K562 (cell line): ENCODE measurements around the gene SALL2. TPM values are rescaled to one million over a fixed set of nuclear protein-coding genes. Genes with fewer than 3 reads are reported as not detected.

Experiments used
- ATAC-seq: fragments of 200-7000 bp; cut with Tn5 transposase; 3 replicates; pipeline ENCODE4 v1.9.1; 2020; ENCODE audit warnings: moderate library complexity
- BruUV-seq: library from RNA; stranded (reverse); fragments of 400-500 nt; replicated peaks from 2 replicates; lab custom pipeline; 2021; lab: Mats Ljungman, UMichigan
- CTCF ChIA-PET: fragments of 300-600 bp; formaldehyde crosslinking; extraction: SDS; loops from one replicate; lab custom pipeline; 2021; ENCODE audit warnings: low intra/inter-chr PET ratio; lab: Yijun Ruan, JAX
- POLR2A ChIA-PET: fragments of 300-600, 350-650 bp; sonication (Branson Sonifier 250); formaldehyde crosslinking; extraction: SDS; loops from one replicate; lab custom pipeline; 2021; ENCODE audit warnings: antibody characterized with exemption, inconsistent platforms; lab: Yijun Ruan, JAX
- DNase-seq, 4 experiments: peaks; one replicate each; pipeline versions ENCODE4 v3.0.0 to v3.0.0-alpha.2; 2011 to 2018; ENCODE audit warnings: low spot score in 3 of 4, mixed read lengths in 3 of 4; ENCODE audit errors: extremely low read depth in 1 of 4
- FAIRE-seq: peaks from 2 replicates; lab custom pipeline; 2011; peaks lifted over from hg19 to GRCh38; lab: Jason Lieb, UNC
- H2AFZ ChIP-seq: 2 replicates; pipeline ENCODE4 v1.6.0; 2011; ENCODE audit warnings: low read depth, low read length, control low read depth, inconsistent platforms
- H3K27ac ChIP-seq: fragments of 200-600 bp; 3 replicates; pipeline ENCODE4 v1.8.0; 2011; ENCODE audit warnings: low read depth, mild to moderate bottlenecking, control low read depth, inconsistent platforms, low read length, moderate library complexity, mixed read lengths; ENCODE audit errors: extremely low read depth
- H3K27me3 ChIP-seq, 2 experiments: fragments of 300-600 bp in 1 of 2; 2 replicates in 1 of 2; 3 replicates in 1 of 2; pipeline versions ENCODE4 v1.6.0 to v1.8.0; 2011; ENCODE audit warnings: inconsistent platforms in 2 of 2, low read length in 2 of 2, mild to moderate bottlenecking in 1 of 2, mixed read lengths in 1 of 2, moderate library complexity in 1 of 2; ENCODE audit not compliant: control insufficient read depth in 2 of 2, insufficient read depth in 2 of 2
- H3K36me3 ChIP-seq: fragments of 300-600 bp; 3 replicates; pipeline ENCODE4 v1.8.0; 2011; ENCODE audit warnings: mild to moderate bottlenecking, low read length, inconsistent platforms; ENCODE audit not compliant: control insufficient read depth, insufficient read depth
- H3K4me1 ChIP-seq, 2 experiments: fragments of 200-600 bp in 1 of 2; replicated peaks in 1 of 2; 2 replicates in 1 of 2; 3 replicates in 1 of 2; pipeline versions ENCODE4 v1.5.1 to v1.8.0; 2011; ENCODE audit warnings: inconsistent platforms in 2 of 2, low read length in 2 of 2, mild to moderate bottlenecking in 1 of 2, mixed read lengths in 1 of 2, moderate library complexity in 1 of 2; ENCODE audit not compliant: control insufficient read depth in 2 of 2, insufficient read depth in 2 of 2
- H3K4me2 ChIP-seq: 2 replicates; pipeline ENCODE4 v1.6.1; 2011; ENCODE audit warnings: low read length, control low read depth, inconsistent platforms, mixed read lengths; ENCODE audit not compliant: insufficient read depth
- H3K4me3 ChIP-seq: fragments of 200-600 bp; sonication (generic), shearing (Covaris generic); 2 replicates; pipeline ENCODE4 v1.5.1; 2016; ENCODE audit warnings: control low read depth, inconsistent platforms
- H3K79me2 ChIP-seq: fragments of 200-600 bp; 3 replicates; pipeline ENCODE4 v1.8.0; 2011; ENCODE audit warnings: low read length, inconsistent platforms; ENCODE audit not compliant: control insufficient read depth, insufficient read depth
- H3K9ac ChIP-seq, 2 experiments: 2 replicates each; pipeline versions ENCODE4 v1.6.0 to v1.6.1; 2011; ENCODE audit warnings: low read depth in 2 of 2, low read length in 2 of 2, control low read depth in 1 of 2, inconsistent platforms in 1 of 2, mild to moderate bottlenecking in 1 of 2, mixed read lengths in 1 of 2; ENCODE audit not compliant: insufficient read depth in 1 of 2
- H3K9me1 ChIP-seq: one replicate; pipeline ENCODE4 v1.6.0; 2011; ENCODE audit warnings: inconsistent platforms, mild to moderate bottlenecking, low read length, moderate library complexity; ENCODE audit not compliant: control insufficient read depth, insufficient read depth
- H3K9me3 ChIP-seq: replicated peaks from 2 replicates; pipeline ENCODE4 v1.5.1; 2011; ENCODE audit warnings: low read depth, low read length, inconsistent platforms; ENCODE audit not compliant: control insufficient read depth, insufficient read depth
- H4K20me1 ChIP-seq: replicated peaks from 2 replicates; pipeline ENCODE4 v1.6.1; 2011; ENCODE audit warnings: low read length, inconsistent platforms, mixed read lengths; ENCODE audit not compliant: control insufficient read depth, insufficient read depth
- EP400 ChIP-seq: fragments of 450-650 bp; IDR thresholded peaks from 2 replicates; pipeline ENCODE4 v1.6.1; 2017; ENCODE audit warnings: antibody characterized with exemption, mild to moderate bottlenecking, moderate library complexity
- HDAC8 ChIP-seq: fragments of 450-650 bp; IDR thresholded peaks from 2 replicates; pipeline ENCODE4 v1.6.1; 2016; ENCODE audit warnings: mild to moderate bottlenecking, missing genetic modification characterization, moderate library complexity, missing compliant biosample characterization
- KHSRP ChIP-seq: fragments of 450-650 bp; IDR thresholded peaks from 2 replicates; pipeline ENCODE4 v1.6.1; 2017
- MIER1 ChIP-seq: fragments of 450-650 bp; IDR thresholded peaks from 2 replicates; pipeline ENCODE4 v1.6.1; 2016; ENCODE audit warnings: antibody characterized with exemption, mild to moderate bottlenecking, low read depth
- NCOA1 ChIP-seq: fragments of 450-650 bp; IDR thresholded peaks from 2 replicates; pipeline ENCODE4 v1.6.1; 2016; ENCODE audit warnings: low read depth
- POLR3A ChIP-seq: IDR thresholded peaks from 2 replicates; pipeline ENCODE4 v1.6.1; 2011; ENCODE audit warnings: borderline replicate concordance, mild to moderate bottlenecking, moderate library complexity; ENCODE audit not compliant: insufficient read length, insufficient read depth; ENCODE audit errors: extremely low read depth
- SAFB2 ChIP-seq: fragments of 200-400 bp; formaldehyde crosslinking; IDR thresholded peaks from 2 replicates; pipeline ENCODE4 v1.6.1; 2018; ENCODE audit warnings: borderline replicate concordance, low read length, low read depth, moderate library complexity; ENCODE audit not compliant: severe bottlenecking
- TCF7L2 ChIP-seq: fragments of 150-350 bp; IDR thresholded peaks from 2 replicates; pipeline ENCODE4 v1.6.1; 2016; ENCODE audit warnings: low read depth, mild to moderate bottlenecking, low read length, moderate library complexity
- ZNF778 ChIP-seq: fragments of 450-650 bp; formaldehyde crosslinking; IDR thresholded peaks from 2 replicates; pipeline ENCODE4 v1.4.0; 2020; ENCODE audit warnings: mild to moderate bottlenecking, moderate library complexity
- ZNF830 ChIP-seq: fragments of 250-450 bp; sonication (Bioruptor Pico); IDR thresholded peaks from 2 replicates; pipeline ENCODE4 v1.5.0; 2021; ENCODE audit warnings: mild to moderate bottlenecking
- WGBS: fragments of 100-300 bp; shearing (Covaris generic); methylation state at CpG from one replicate; pipeline ENCODE4 v1.1.6; 2016; ENCODE audit warnings: low coverage, mixed read lengths; ENCODE audit not compliant: insufficient coverage; ENCODE audit errors: missing lambda C conversion rate; 5-methylcytosine and 5-hydroxymethylcytosine counted together
- in situ Hi-C: fragments of 300-500 bp; cut with MboI; formaldehyde crosslinking; loops from 4 replicates; pipeline ENCODE4 v1.15.0; 2018; ENCODE audit warnings: inconsistent platforms, mixed read lengths
- intact Hi-C: fragments of 100-400 bp; cut with micrococcal nuclease; formaldehyde crosslinking; loops from 2 replicates; pipeline ENCODE4 v1.14.2; 2022
- polyA plus RNA-seq, 8 experiments: library from polyadenylated mRNA; depleted of rRNA in 4 of 8; stranded (reverse) in 5 of 8; unstranded in 3 of 8; fragments of >200 nt; fragmentation: Nextera tagmentation in 2 of 8; fragmentation: Illumina TruSeq in 1 of 8; extraction: Ambion mirVana in 2 of 8; extraction: Trizol in 1 of 8; gene quantifications; 2 replicates each; pipeline versions ENCODE4 v1.2.1 to v1.2.3, GENCODE V29; 2011 to 2014; ENCODE audit warnings: inconsistent platforms in 1 of 8, missing spikeins in 1 of 8
- total RNA-seq, 7 experiments: library from RNA; depleted of rRNA in 6 of 7; stranded (reverse); fragments of >200 nt in 6 of 7; fragmentation: Illumina TruSeq in 2 of 7; extraction: Trizol in 2 of 7; gene quantifications; 2 replicates each; pipeline versions ENCODE4 v1.2.1 to v1.2.3, GENCODE V29; 2011 to 2021; ENCODE audit warnings: low replicate concordance in 1 of 7
- TF ChIP-seq, protein P1 (sequence below): fragments of 250-450 bp; sonication (Bioruptor Pico); IDR thresholded peaks from 2 replicates; pipeline ENCODE4 v1.9.0; 2021; ENCODE audit warnings: mild to moderate bottlenecking, inconsistent platforms
- TF ChIP-seq, protein P2 (sequence below), 2 experiments: fragments of 450-650 bp; conservative IDR thresholded peaks; 2 replicates each; pipeline ENCODE4 v1.6.1; 2017; ENCODE audit warnings: mild to moderate bottlenecking in 2 of 2, moderate library complexity in 2 of 2
- TF ChIP-seq, protein P3 (sequence below), 2 experiments: fragments of 450-650 bp in 1 of 2; sonication (generic) in 1 of 2; formaldehyde crosslinking in 1 of 2; IDR thresholded peaks in 1 of 2; conservative IDR thresholded peaks in 1 of 2; 2 replicates each; pipeline versions ENCODE4 v1.6.1 to v1.8.1; 2016 to 2023; ENCODE audit warnings: mild to moderate bottlenecking in 2 of 2, moderate library complexity in 2 of 2, inconsistent platforms in 1 of 2, missing genetic modification reagents in 1 of 2

Gene SALL2
- total and polyA plus RNA-seq, 9 of the 15 experiments (the other 6 are each of a cell fraction or from before 2014, with no cell fraction given), result 6.6 to 30.4 (median 12.9) TPM

DNA sequence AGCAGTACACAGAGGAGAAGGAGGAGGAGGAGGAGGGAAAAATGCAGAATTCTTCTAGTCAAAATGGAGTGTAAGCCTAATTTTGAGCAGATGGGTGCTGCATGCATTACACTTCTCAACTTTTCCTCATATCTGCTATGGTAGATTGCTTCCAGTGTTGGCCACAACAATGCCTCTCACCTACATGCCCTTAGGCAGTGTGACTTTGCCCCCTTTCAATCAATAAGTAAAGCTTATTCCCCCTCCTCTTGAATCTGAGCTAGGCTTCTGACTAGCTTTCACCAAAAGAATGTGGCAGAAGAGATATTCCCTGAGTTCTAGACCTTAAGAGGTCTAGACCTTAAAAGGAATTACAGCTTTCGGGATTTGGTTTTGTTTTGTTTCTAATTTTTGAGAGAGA is 11.8 kb downstream of the SALL2 start:
- no peak overlapping the region for H3K4me2 ChIP-seq
- H3K79me2 ChIP-seq, result peaks cover 18% of the 10 kb centered on the region
- H3K9me3 ChIP-seq, result no peaks in the 10 kb centered on the region
- in situ Hi-C loops (no loop called here), intact Hi-C loops (loop anchor here (5.0 kb wide), 1 partner anchor 43 kb away; no protein-coding TSS in a partner anchor)
- H3K36me3 ChIP-seq, result peaks cover under 1% of the 10 kb centered on the region; the same call in 1 of the 3 replicates
- no peaks in the 10 kb centered on the region for H3K27me3 ChIP-seq
- H4K20me1 ChIP-seq, result no peaks in the 10 kb centered on the region
- no peak overlapping the region for H3K9ac ChIP-seq
- 88% methylated on average over 1 of the region's 1 CpG for WGBS
- H3K27ac ChIP-seq, result no peak overlapping the region
- ATAC-seq (no peak), DNase-seq (no peak), FAIRE-seq (no peak)
- POLR2A ChIA-PET, result interaction anchor here (1.0 to 1.4 kb wide), 2 partner anchors 11 to 12 kb away, joined by 3 read pairs; partner anchors contain the start of gene SALL2
- H3K9me1 ChIP-seq, result no peaks in the 10 kb centered on the region
- no peak overlapping the region for H3K4me3 ChIP-seq
- H3K4me1 ChIP-seq, result no peaks in the 10 kb centered on the region; a peak in 1 of 5 replicates
- BruUV-seq, result no TSS peak
- TF ChIP-seq TCF7L2 (no peak), EP400 (no peak), NCOA1 (no peak), SAFB2 (no peak), POLR3A (no peak), KHSRP (no peak), MIER1 (no peak), ZNF778 (CRISPR knock-in tag) (no peak), ZNF830 (no peak), HDAC8 (no peak)
- TF ChIP-seq, protein P1, sequence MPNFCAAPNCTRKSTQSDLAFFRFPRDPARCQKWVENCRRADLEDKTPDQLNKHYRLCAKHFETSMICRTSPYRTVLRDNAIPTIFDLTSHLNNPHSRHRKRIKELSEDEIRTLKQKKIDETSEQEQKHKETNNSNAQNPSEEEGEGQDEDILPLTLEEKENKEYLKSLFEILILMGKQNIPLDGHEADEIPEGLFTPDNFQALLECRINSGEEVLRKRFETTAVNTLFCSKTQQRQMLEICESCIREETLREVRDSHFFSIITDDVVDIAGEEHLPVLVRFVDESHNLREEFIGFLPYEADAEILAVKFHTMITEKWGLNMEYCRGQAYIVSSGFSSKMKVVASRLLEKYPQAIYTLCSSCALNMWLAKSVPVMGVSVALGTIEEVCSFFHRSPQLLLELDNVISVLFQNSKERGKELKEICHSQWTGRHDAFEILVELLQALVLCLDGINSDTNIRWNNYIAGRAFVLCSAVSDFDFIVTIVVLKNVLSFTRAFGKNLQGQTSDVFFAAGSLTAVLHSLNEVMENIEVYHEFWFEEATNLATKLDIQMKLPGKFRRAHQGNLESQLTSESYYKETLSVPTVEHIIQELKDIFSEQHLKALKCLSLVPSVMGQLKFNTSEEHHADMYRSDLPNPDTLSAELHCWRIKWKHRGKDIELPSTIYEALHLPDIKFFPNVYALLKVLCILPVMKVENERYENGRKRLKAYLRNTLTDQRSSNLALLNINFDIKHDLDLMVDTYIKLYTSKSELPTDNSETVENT (CRISPR knock-in tag), result no peak
- TF ChIP-seq, protein P2, sequence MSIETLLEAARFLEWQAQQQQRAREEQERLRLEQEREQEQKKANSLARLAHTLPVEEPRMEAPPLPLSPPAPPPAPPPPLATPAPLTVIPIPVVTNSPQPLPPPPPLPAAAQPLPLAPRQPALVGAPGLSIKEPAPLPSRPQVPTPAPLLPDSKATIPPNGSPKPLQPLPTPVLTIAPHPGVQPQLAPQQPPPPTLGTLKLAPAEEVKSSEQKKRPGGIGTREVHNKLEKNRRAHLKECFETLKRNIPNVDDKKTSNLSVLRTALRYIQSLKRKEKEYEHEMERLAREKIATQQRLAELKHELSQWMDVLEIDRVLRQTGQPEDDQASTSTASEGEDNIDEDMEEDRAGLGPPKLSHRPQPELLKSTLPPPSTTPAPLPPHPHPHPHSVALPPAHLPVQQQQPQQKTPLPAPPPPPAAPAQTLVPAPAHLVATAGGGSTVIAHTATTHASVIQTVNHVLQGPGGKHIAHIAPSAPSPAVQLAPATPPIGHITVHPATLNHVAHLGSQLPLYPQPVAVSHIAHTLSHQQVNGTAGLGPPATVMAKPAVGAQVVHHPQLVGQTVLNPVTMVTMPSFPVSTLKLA (conservative IDR thresholded peaks at IDR 0.05), result no peak
- TF ChIP-seq, protein P3, sequence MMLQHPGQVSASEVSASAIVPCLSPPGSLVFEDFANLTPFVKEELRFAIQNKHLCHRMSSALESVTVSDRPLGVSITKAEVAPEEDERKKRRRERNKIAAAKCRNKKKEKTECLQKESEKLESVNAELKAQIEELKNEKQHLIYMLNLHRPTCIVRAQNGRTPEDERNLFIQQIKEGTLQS (IDR thresholded peaks at IDR 0.05), result no peak
- TF ChIP-seq, protein P3 (CRISPR knock-in tag; conservative IDR thresholded peaks at IDR 0.05), result no peak
- CTCF ChIA-PET, result no interaction called here
- H2AFZ ChIP-seq, result no peak overlapping the region
